Measurements from ENCODE around the gene PIP5K1B. TPM values are rescaled to one million over a fixed set of nuclear protein-coding genes. Genes with fewer than 3 reads are reported as not detected.
A peak's percentile ranks its signal among the peaks of the same experiment; 100 is the strongest.

The PIP5K1B gene
- total and polyA plus RNA-seq, 10 of the 15 experiments (the other 5 are each of a cell fraction or from before 2014, with no cell fraction given), result 6.8 to 16.3 (median 10.6) TPM

- Histone ChIP-seq H3K36me3 (ENCODE audit: control insufficient read depth in 2 of 2, insufficient read depth in 2 of 2, low read length in 1 of 2) (no peaks in the 10 kb centered on the region), H3K9ac (ENCODE audit: control insufficient read depth, insufficient read depth, low read length) (no peak overlapping the region), H3K79me2 (ENCODE audit: control insufficient read depth, insufficient read depth, low read length) (no peaks in the 10 kb centered on the region), H3K4me1 (ENCODE audit: control insufficient read depth, insufficient read depth, low read length) (peaks cover 11% of the 10 kb centered on the region), H3K27ac (ENCODE audit: control insufficient read depth, insufficient read depth) (no peak overlapping the region), H3K4me2 (ENCODE audit: control insufficient read depth, insufficient read depth) (no peak overlapping the region), H3K27me3 (replicated peaks in 1 of 2; ENCODE audit: control insufficient read depth in 2 of 2, insufficient read depth in 2 of 2, low read length in 1 of 2) (no peaks in the 10 kb centered on the region), H3K4me3 (no peak overlapping the region), H4K20me1 (ENCODE audit: control insufficient read depth, insufficient read depth) (no peaks in the 10 kb centered on the region), H3K9me3 (replicated peaks; ENCODE audit: control insufficient read depth, insufficient read depth, low read length) (no peaks in the 10 kb centered on the region), H2AFZ (ENCODE audit: control insufficient read depth, low read depth, low read length) (peak overlapping the region; percentile 49)
- no peak for FAIRE-seq
- ATAC-seq, result peak; percentile 67
- intact Hi-C loops (cut with micrococcal nuclease; ENCODE audit: unreplicated experiment), result loop anchor here (1.0 to 5.0 kb wide), 8 partner anchors 46 to 415 kb away; partner anchors contain the start of gene PIP5K1B
- ChIA-PET POLR2A (no interaction called here), CTCF (interaction anchor here (0.6 to 4.4 kb wide), 41 partner anchors 10 to 569 kb away, joined by 3 to 39 read pairs (median 4); partner anchors contain the start of gene PIP5K1B), RAD21 (ENCODE audit: unreplicated experiment) (interaction anchor here (0.7 to 3.1 kb wide), 21 partner anchors 14 to 490 kb away, joined by 3 to 44 read pairs (median 4); no protein-coding TSS in a partner anchor), SMC1A (ENCODE audit: uncharacterized antibody, unreplicated experiment) (interaction anchor here (0.7 to 2.2 kb wide), 24 partner anchors 14 to 421 kb away, joined by 3 to 15 read pairs (median 4); no protein-coding TSS in a partner anchor)
- no peak for DNase-seq (ENCODE audit: low read depth, low spot score)
- BruUV-seq (replicated peaks), result no TSS peak
- no peak for TF ChIP-seq CREB1 (IDR thresholded peaks at IDR 0.05; ENCODE audit: low read depth)
- no peak for TF ChIP-seq TCF12 (IDR thresholded peaks at IDR 0.05; ENCODE audit: low read depth, low read length)
- TF ChIP-seq ESRRA (IDR thresholded peaks at IDR 0.05; ENCODE audit: low read length), result no peak
- no peak for TF ChIP-seq CEBPB (IDR thresholded peaks at IDR 0.05; ENCODE audit: borderline replicate concordance in 1 of 2, low read depth in 2 of 2, low read length in 2 of 2)
- TF ChIP-seq NFXL1 (IDR thresholded peaks at IDR 0.05; ENCODE audit: borderline replicate concordance), result no peak
- TF ChIP-seq HDGF (IDR thresholded peaks at IDR 0.05), result no peak
- no peak for TF ChIP-seq CHD1 (IDR thresholded peaks at IDR 0.05; ENCODE audit: low read depth, low read length)
- TF ChIP-seq USF2 (IDR thresholded peaks at IDR 0.05; ENCODE audit: borderline replicate concordance, low read depth, low read length), result no peak
- no peak for TF ChIP-seq JUNB (IDR thresholded peaks at IDR 0.05)
- TF ChIP-seq SIN3A (IDR thresholded peaks at IDR 0.05; ENCODE audit: low read depth, low read length), result no peak
- TF ChIP-seq ATF7 (IDR thresholded peaks at IDR 0.05; ENCODE audit: low read depth), result peak; percentile 10; the same call in 1 of the 2 replicates
- TF ChIP-seq BCL3 (IDR thresholded peaks at IDR 0.05; ENCODE audit: borderline replicate concordance, insufficient read depth, low read depth, low read length, poor library complexity, severe bottlenecking), result no peak
- TF ChIP-seq ZZZ3 (IDR thresholded peaks at IDR 0.05; ENCODE audit: control insufficient read depth, insufficient read length, low read depth), result no peak
- TF ChIP-seq MTA3 (IDR thresholded peaks at IDR 0.05; ENCODE audit: borderline replicate concordance, low read length), result no peak
- TF ChIP-seq HDAC6 (IDR thresholded peaks at IDR 0.05; ENCODE audit: unreplicated experiment), result no peak
- no peak for TF ChIP-seq BACH1 (IDR thresholded peaks at IDR 0.05; ENCODE audit: borderline replicate concordance)
- peak; percentile 41; the same call in 1 of the 2 replicates for TF ChIP-seq RUNX3 (IDR thresholded peaks at IDR 0.05; ENCODE audit: low read length)
- no peak for TF ChIP-seq MEF2A (IDR thresholded peaks at IDR 0.05; ENCODE audit: insufficient read depth, low read depth, low read length)
- TF ChIP-seq POLR2A (IDR thresholded peaks at IDR 0.05; ENCODE audit: low read depth, low read length), result no peak
- peak; percentile 35; the same call in 1 of the 2 replicates for TF ChIP-seq RAD21 (IDR thresholded peaks at IDR 0.05; ENCODE audit: insufficient read depth, low read depth, low read length)
- no peak for TF ChIP-seq SP1 (IDR thresholded peaks at IDR 0.05; ENCODE audit: low read depth, low read length)
- WGBS (ENCODE audit: insufficient coverage, insufficient replicate concordance, low lambda C conversion rate, missing lambda C conversion rate), result 93% methylated on average over 5 of the region's 5 CpGs
- in situ Hi-C loops (cut with MboI), result loop anchor here (10.0 kb wide), 1 partner anchor 294 kb away; the partner anchor contains the start of gene PIP5K1B
Measured at GRCh38 chr9:68998812-68999211, 293.8 kb downstream of the PIP5K1B start.
